ENCODE measurements around the gene EIF4E3.

EIF4E3 gene

DNA sequence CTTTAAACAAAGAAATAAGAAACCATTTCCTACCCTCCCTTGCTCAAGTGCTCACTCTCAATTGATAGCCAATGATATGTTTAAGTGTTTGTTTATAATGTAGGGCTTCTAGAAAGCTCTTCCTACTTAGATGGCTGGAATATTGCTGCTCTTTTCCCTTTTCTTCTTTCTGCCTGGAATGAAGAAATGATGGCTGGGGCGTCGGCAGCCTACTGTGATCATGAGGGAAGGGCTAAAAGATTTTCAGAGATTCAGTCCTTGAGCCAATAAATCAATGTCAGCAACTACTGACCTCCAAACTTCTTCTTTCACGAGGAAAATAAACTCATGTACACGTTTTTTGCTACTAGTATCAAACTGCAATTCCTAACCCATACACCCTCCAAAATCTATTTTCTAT, 26.4 kb upstream of the EIF4E3 start:
- Histone ChIP-seq H3K36me3 (ENCODE audit: insufficient read depth, low read length) (no peaks in the 10 kb centered on the region), H3K4me3 (ENCODE audit: low read depth, low read length) (no peak overlapping the region), H3K79me2 (ENCODE audit: control insufficient read depth, insufficient read depth, low read length, unreplicated experiment) (no peaks in the 10 kb centered on the region), H2AFZ (ENCODE audit: low read length, unreplicated experiment) (no peak overlapping the region), H3K27me3 (ENCODE audit: insufficient read depth, low read length) (peaks cover 80% of the 10 kb centered on the region), H3K27ac (ENCODE audit: low read depth, low read length) (no peak overlapping the region), H3K4me1 (ENCODE audit: control insufficient read depth, insufficient read depth, low read length, unreplicated experiment) (no peaks in the 10 kb centered on the region)

DNA sequence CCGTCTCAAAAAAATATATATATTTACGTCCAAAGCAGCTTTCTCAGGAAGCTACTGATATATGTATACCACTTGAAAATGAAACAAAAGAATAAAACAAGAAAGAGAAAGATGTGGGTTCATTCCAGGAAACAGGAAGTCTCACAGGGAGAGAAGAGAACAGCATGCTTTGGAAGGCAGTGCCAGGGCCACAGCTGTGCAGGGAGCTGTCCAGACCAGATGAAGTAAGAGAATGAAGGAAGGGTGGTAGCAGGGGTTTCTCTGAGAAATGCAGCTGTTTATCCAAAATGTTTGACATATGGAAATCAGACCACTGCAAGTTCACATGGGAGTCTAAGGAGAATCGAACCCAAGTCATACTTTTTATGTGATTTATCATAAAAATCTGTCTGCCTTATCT, 19.5 kb upstream of the EIF4E3 start:
- Histone ChIP-seq H3K4me3 (ENCODE audit: low read depth, low read length) (no peak overlapping the region), H3K4me1 (ENCODE audit: control insufficient read depth, insufficient read depth, low read length, unreplicated experiment) (no peaks in the 10 kb centered on the region), H3K27ac (ENCODE audit: low read depth, low read length) (no peak overlapping the region), H3K27me3 (ENCODE audit: insufficient read depth, low read length) (peaks cover 62% of the 10 kb centered on the region), H3K36me3 (ENCODE audit: insufficient read depth, low read length) (no peaks in the 10 kb centered on the region), H3K79me2 (ENCODE audit: control insufficient read depth, insufficient read depth, low read length, unreplicated experiment) (no peaks in the 10 kb centered on the region), H2AFZ (ENCODE audit: low read length, unreplicated experiment) (no peak overlapping the region)

DNA sequence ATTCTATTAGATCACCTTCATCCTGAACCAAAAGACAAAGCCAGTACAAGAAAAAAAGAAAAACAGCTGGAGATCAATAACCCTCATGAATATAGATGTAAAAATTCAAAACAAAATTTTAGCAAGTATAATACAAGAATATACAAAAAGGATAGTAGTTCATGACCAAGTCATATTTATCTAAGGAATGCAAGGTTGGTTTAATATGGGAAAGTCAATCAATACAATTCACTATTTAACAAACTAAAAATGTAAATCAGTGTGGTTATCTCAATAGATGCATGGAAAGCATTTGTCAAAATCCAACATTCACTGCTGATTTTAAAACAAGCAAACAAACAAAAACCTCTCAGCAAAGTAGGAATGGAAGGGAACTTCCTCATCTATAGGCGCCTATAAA, 17.4 kb upstream of the EIF4E3 start:
- Histone ChIP-seq H3K79me2 (ENCODE audit: control insufficient read depth, insufficient read depth, low read length, unreplicated experiment) (no peaks in the 10 kb centered on the region), H3K4me3 (ENCODE audit: low read depth, low read length) (no peak overlapping the region), H3K27me3 (ENCODE audit: insufficient read depth, low read length) (peaks cover 57% of the 10 kb centered on the region), H3K4me1 (ENCODE audit: control insufficient read depth, insufficient read depth, low read length, unreplicated experiment) (no peaks in the 10 kb centered on the region), H2AFZ (ENCODE audit: low read length, unreplicated experiment) (no peak overlapping the region), H3K27ac (ENCODE audit: low read depth, low read length) (no peak overlapping the region), H3K36me3 (ENCODE audit: insufficient read depth, low read length) (no peaks in the 10 kb centered on the region)

DNA sequence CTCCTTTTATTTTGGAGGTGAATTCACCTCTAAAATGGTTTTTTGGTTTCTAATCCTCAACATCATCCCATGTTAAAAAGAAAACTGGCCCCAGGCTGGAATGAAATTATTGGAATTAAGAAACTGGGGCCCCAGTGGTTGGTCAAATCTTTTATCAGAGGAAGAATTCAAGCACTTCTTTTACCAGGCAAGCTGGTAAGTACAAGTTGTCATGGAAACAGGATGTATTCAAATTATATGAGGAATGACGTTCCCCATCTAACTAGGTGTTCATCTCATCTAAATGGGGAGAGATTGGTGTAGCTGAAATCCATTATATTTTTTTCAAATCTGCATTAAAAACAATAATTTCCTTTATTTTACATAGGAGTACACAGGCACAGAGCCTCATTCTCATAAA, 9.7 kb upstream of the EIF4E3 start:
- no peak overlapping the region for H3K27ac ChIP-seq (ENCODE audit: low read depth, low read length)
- H3K36me3 ChIP-seq (ENCODE audit: insufficient read depth, low read length), result no peaks in the 10 kb centered on the region
- no peak overlapping the region for H2AFZ ChIP-seq (ENCODE audit: low read length, unreplicated experiment)
- H3K4me3 ChIP-seq (ENCODE audit: low read depth, low read length), result no peak overlapping the region
- H3K79me2 ChIP-seq (ENCODE audit: control insufficient read depth, insufficient read depth, low read length, unreplicated experiment), result no peaks in the 10 kb centered on the region
- H3K27me3 ChIP-seq (ENCODE audit: insufficient read depth, low read length), result peaks cover 61% of the 10 kb centered on the region
- no peaks in the 10 kb centered on the region for H3K4me1 ChIP-seq (ENCODE audit: control insufficient read depth, insufficient read depth, low read length, unreplicated experiment)

DNA sequence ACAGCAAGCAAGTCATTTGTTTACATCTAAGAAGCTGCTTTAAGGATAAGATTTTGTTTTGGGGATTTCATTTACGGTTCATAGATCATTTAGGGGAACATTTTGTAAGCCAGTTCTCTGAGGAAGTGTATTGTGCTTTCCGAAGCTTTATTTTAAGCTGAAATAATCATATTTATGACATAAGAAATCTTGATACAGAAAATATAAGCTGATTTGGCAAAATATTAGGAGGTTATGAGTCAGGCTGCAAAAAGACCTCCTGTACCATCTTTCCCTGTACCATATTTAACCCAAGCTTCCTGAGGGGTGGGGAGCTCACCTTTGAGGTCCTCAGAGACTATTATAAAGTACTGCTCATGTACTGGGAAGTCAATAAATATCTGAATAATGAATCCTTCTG, 8.1 kb upstream of the EIF4E3 start:
- Histone ChIP-seq H3K27me3 (ENCODE audit: insufficient read depth, low read length) (peaks cover 53% of the 10 kb centered on the region), H3K4me1 (ENCODE audit: control insufficient read depth, insufficient read depth, low read length, unreplicated experiment) (no peaks in the 10 kb centered on the region), H3K27ac (ENCODE audit: low read depth, low read length) (no peak overlapping the region), H3K79me2 (ENCODE audit: control insufficient read depth, insufficient read depth, low read length, unreplicated experiment) (no peaks in the 10 kb centered on the region), H3K4me3 (ENCODE audit: low read depth, low read length) (no peak overlapping the region), H2AFZ (ENCODE audit: low read length, unreplicated experiment) (no peak overlapping the region), H3K36me3 (ENCODE audit: insufficient read depth, low read length) (no peaks in the 10 kb centered on the region)

DNA sequence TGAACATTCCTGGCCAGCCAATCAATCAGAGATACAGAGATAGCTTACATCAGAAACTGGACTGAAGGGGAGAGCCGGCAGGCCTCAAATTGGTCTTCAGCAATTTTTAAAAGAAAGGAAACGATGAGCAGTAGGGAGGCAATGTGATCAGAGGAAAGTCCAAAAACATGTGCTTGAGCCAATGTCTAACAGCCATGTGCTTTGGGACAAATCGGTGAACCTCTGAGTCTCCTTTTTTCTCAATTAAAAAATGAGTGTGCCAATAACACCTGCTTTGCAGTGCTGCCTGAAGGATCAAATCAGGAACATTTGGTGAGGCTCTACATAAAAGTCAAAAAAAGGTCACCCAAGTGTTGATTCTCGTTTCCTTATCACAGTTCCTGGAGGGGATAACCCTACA, 7.4 kb upstream of the EIF4E3 start:
- Histone ChIP-seq H3K4me1 (ENCODE audit: control insufficient read depth, insufficient read depth, low read length, unreplicated experiment) (no peaks in the 10 kb centered on the region), H3K27me3 (ENCODE audit: insufficient read depth, low read length) (peaks cover 46% of the 10 kb centered on the region), H3K36me3 (ENCODE audit: insufficient read depth, low read length) (no peaks in the 10 kb centered on the region), H2AFZ (ENCODE audit: low read length, unreplicated experiment) (no peak overlapping the region), H3K4me3 (ENCODE audit: low read depth, low read length) (no peak overlapping the region), H3K79me2 (ENCODE audit: control insufficient read depth, insufficient read depth, low read length, unreplicated experiment) (no peaks in the 10 kb centered on the region), H3K27ac (ENCODE audit: low read depth, low read length) (no peak overlapping the region)

DNA sequence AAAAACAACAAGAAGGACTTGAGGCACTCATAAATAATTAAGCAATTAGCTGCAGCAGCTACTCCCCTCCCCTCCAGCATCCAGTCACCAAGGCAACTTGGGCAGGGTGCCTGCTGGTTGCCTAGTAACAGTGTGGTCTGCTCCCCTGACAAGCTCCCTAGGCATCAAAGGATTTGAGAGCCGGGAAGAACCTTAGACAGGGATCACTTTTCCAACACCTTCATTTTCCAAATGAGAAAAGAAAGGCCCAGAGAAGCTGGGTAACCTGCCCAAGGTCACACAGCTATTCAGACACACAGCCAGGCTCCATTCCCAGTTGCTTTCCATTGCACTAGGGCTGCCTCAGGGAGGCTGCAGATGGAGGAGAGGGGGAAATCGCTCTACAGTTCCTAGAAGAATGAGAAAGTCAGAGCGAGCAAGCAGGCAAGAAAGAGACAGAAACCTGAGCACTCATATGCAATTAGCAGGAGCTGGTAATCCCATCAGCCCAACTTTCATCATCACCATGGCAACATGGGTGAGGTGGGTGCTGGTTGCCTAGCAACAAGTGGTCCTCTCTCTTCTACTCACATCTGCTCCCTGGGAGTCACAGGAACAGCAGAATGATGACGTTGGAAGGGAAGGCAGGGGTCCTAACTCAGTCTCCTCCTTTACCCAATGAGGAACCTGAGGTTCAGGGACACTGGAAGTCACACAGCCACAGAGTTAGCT, 3.6 kb upstream of the EIF4E3 start:
- H3K27ac ChIP-seq (ENCODE audit: low read depth, low read length), result no peak overlapping the region
- H3K4me1 ChIP-seq (ENCODE audit: control insufficient read depth, insufficient read depth, low read length, unreplicated experiment), result peaks cover 3% of the 10 kb centered on the region
- H3K4me3 ChIP-seq (ENCODE audit: low read depth, low read length), result no peak overlapping the region
- H2AFZ ChIP-seq (ENCODE audit: low read length, unreplicated experiment), result no peak overlapping the region
- H3K36me3 ChIP-seq (ENCODE audit: insufficient read depth, low read length), result no peaks in the 10 kb centered on the region
- peaks cover 36% of the 10 kb centered on the region for H3K27me3 ChIP-seq (ENCODE audit: insufficient read depth, low read length)
- no peaks in the 10 kb centered on the region for H3K79me2 ChIP-seq (ENCODE audit: control insufficient read depth, insufficient read depth, low read length, unreplicated experiment)

- Histone ChIP-seq H2AFZ (ENCODE audit: low read length, unreplicated experiment) (no peak overlapping the region), H3K36me3 (ENCODE audit: insufficient read depth, low read length) (no peaks in the 10 kb centered on the region), H3K4me3 (ENCODE audit: low read depth, low read length) (no peak overlapping the region), H3K27ac (ENCODE audit: low read depth, low read length) (no peak overlapping the region), H3K4me1 (ENCODE audit: control insufficient read depth, insufficient read depth, low read length, unreplicated experiment) (peaks cover 3% of the 10 kb centered on the region), H3K79me2 (ENCODE audit: control insufficient read depth, insufficient read depth, low read length, unreplicated experiment) (no peaks in the 10 kb centered on the region), H3K27me3 (ENCODE audit: insufficient read depth, low read length) (peaks cover 52% of the 10 kb centered on the region)
Observed at GRCh38 chr3:71726146-71726545, 944 bp upstream of the EIF4E3 start.

DNA sequence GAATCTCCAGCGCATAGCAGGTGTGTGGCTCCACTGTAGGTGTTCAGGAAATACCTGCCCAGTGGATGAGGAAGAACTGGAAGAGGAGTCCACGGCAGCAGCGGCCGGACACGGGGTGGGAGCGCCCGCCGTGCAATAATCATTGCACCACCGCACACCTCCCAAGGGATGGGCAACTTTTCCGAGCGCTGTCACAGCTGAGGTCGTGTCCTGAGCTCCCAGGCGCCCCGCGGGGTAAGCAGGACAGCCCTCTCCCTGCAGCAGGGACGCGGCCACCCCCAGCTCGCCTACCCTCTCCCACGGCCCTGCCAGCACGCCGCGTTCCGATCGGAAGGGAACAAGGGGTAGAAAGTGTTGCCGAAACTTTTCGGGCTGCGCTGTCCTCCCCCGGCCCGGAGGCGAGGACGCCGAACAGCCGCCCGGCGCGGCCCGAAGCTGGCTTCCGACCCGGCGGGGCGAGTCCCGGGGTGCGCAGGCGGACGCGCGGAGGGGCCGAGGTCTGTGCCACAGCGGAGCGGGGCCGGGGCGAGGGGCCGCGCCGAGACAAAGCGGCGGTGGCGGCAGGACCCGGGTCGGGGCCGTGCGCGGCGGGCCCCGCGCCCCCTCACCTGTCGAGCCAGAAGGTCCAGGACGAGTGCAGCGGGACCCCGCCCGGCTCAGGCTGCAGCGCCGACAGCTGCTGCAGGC, 475 bp downstream of the EIF4E3 start:
- Histone ChIP-seq H3K27me3 (ENCODE audit: insufficient read depth, low read length) (peaks cover 60% of the 10 kb centered on the region), H3K36me3 (ENCODE audit: insufficient read depth, low read length) (no peaks in the 10 kb centered on the region), H3K79me2 (ENCODE audit: control insufficient read depth, insufficient read depth, low read length, unreplicated experiment) (no peaks in the 10 kb centered on the region), H3K4me1 (ENCODE audit: control insufficient read depth, insufficient read depth, low read length, unreplicated experiment) (peaks cover 3% of the 10 kb centered on the region), H3K27ac (ENCODE audit: low read depth, low read length) (no peak overlapping the region), H3K4me3 (ENCODE audit: low read depth, low read length) (peak overlapping the region; percentile 88), H2AFZ (ENCODE audit: low read length, unreplicated experiment) (peak overlapping the region; percentile 84)

DNA sequence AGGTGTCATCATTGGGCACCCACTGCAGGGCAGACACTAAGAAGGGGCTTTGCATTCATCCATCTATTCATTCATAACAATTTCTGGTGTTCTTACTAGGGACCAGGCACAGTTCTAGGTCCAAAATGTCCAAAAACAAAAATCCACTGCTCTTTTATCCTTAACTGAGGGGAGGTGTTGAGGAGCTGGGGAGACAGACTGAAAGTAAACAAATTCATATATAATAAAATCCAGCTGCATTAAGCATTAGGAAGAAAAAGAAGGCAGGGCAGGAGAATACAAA, 1.1 kb downstream of the EIF4E3 start:
- no peaks in the 10 kb centered on the region for H3K36me3 ChIP-seq (ENCODE audit: insufficient read depth, low read length)
- no peak overlapping the region for H2AFZ ChIP-seq (ENCODE audit: low read length, unreplicated experiment)
- peak overlapping the region; percentile 88 for H3K4me3 ChIP-seq (ENCODE audit: low read depth, low read length)
- peaks cover 3% of the 10 kb centered on the region for H3K4me1 ChIP-seq (ENCODE audit: control insufficient read depth, insufficient read depth, low read length, unreplicated experiment)
- H3K79me2 ChIP-seq (ENCODE audit: control insufficient read depth, insufficient read depth, low read length, unreplicated experiment), result no peaks in the 10 kb centered on the region
- H3K27ac ChIP-seq (ENCODE audit: low read depth, low read length), result no peak overlapping the region
- H3K27me3 ChIP-seq (ENCODE audit: insufficient read depth, low read length), result peaks cover 64% of the 10 kb centered on the region

DNA sequence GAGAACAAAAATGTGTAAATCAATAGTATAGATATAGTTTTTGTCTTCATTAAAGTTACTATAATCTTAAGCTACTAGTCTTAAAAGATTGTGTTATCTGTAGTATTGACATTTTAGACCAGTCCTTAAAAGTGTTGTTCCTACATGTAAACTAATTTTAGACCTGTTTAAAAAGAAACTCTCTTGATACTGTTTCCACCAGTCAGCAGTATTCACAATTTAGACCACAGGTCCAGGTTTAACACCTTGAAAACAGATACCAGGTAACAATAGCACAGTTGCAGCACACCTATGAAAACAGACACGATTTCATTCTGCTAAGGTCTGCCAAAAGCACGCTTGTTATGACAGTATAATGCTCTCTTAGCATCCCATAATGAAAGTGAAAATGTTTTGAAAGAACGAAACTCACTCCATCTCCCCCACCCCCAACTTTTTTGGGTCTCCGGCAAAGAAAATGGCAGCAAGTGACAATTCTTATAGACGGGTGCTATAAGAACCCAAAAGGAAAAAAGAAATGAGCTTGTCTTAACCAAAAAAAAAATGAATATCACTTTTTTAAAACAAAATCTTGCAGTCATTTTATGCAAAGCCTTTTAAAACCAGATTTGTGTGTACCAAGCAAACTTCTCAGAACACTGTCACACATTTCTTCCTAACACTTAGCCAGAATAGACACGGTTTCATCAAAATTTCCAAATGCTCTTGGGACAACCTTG, 1.6 kb downstream of the EIF4E3 start:
- peaks cover 69% of the 10 kb centered on the region for H3K27me3 ChIP-seq (ENCODE audit: insufficient read depth, low read length)
- peak overlapping the region; percentile 88 for H3K4me3 ChIP-seq (ENCODE audit: low read depth, low read length)
- peaks cover 3% of the 10 kb centered on the region for H3K4me1 ChIP-seq (ENCODE audit: control insufficient read depth, insufficient read depth, low read length, unreplicated experiment)
- H2AFZ ChIP-seq (ENCODE audit: low read length, unreplicated experiment), result no peak overlapping the region
- H3K27ac ChIP-seq (ENCODE audit: low read depth, low read length), result no peak overlapping the region
- H3K79me2 ChIP-seq (ENCODE audit: control insufficient read depth, insufficient read depth, low read length, unreplicated experiment), result no peaks in the 10 kb centered on the region
- H3K36me3 ChIP-seq (ENCODE audit: insufficient read depth, low read length), result no peaks in the 10 kb centered on the region
